Measurements from ENCODE around the gene CLRN2.

CLRN2 gene

GRCh38 chr4:17514865-17515264, at the start of gene CLRN2:
Gene CLRN2, plus strand, starts transcription at chr4:17515165. Its CDS starts 102 bp downstream, at chr4:17515267.
- FAIRE-seq: no peak
- no peak for DNase-seq (ENCODE audit: insufficient read length, low spot score)

- DNase-seq (ENCODE audit: insufficient read length, low spot score): no peak
- FAIRE-seq: no peak
Measured at GRCh38 chr4:17468619-17469221, 46.2 kb upstream of the CLRN2 start.

GRCh38 chr4:17469931-17470674, 44.9 kb upstream of the CLRN2 start:
- DNase-seq (ENCODE audit: insufficient read length, low spot score): no peak

GRCh38 chr4:17475481-17475880, 39.5 kb upstream of the CLRN2 start:
- DNase-seq (ENCODE audit: insufficient read length, low spot score) (no peak), FAIRE-seq (no peak)

More at GRCh38 chr4:17469931-17470674, 44.9 kb upstream of the CLRN2 start:
- no peak for FAIRE-seq

GRCh38 chr4:17476853-17477252, 38.1 kb upstream of the CLRN2 start:
- no peak for FAIRE-seq
- no peak for DNase-seq (ENCODE audit: insufficient read length, low spot score)

- DNase-seq (ENCODE audit: insufficient read length, low spot score) (no peak), FAIRE-seq (no peak)
Measured at GRCh38 chr4:17477774-17478472, 37.0 kb upstream of the CLRN2 start.

- no peak for DNase-seq (ENCODE audit: insufficient read length, low spot score)
- FAIRE-seq: no peak
Measured at GRCh38 chr4:17480210-17480927, 34.6 kb upstream of the CLRN2 start.

GRCh38 chr4:17480955-17481354, 34.0 kb upstream of the CLRN2 start:
- DNase-seq (ENCODE audit: insufficient read length, low spot score) (no peak), FAIRE-seq (no peak)

- no peak for FAIRE-seq
Measured at GRCh38 chr4:17482716-17483115, 32.2 kb upstream of the CLRN2 start.

GRCh38 chr4:17489123-17489522, 25.8 kb upstream of the CLRN2 start:
- DNase-seq (ENCODE audit: insufficient read length, low spot score) (no peak), FAIRE-seq (no peak)

More at GRCh38 chr4:17482716-17483115, 32.2 kb upstream of the CLRN2 start:
- no peak for DNase-seq (ENCODE audit: insufficient read length, low spot score)

GRCh38 chr4:17489721-17490120, 25.2 kb upstream of the CLRN2 start:
- DNase-seq (ENCODE audit: insufficient read length, low spot score): no peak
- no peak for FAIRE-seq

- FAIRE-seq (no peak), DNase-seq (ENCODE audit: insufficient read length, low spot score) (no peak)
Measured at GRCh38 chr4:17490575-17491059, 24.3 kb upstream of the CLRN2 start.

GRCh38 chr4:17491196-17491595, 23.8 kb upstream of the CLRN2 start:
- FAIRE-seq: no peak
- no peak for DNase-seq (ENCODE audit: insufficient read length, low spot score)

GRCh38 chr4:17492058-17492741, 22.8 kb upstream of the CLRN2 start:
- DNase-seq (ENCODE audit: insufficient read length, low spot score) (no peak), FAIRE-seq (no peak)

- DNase-seq (ENCODE audit: insufficient read length, low spot score): no peak
- FAIRE-seq: no peak
Measured at GRCh38 chr4:17492876-17493275, 22.1 kb upstream of the CLRN2 start.

GRCh38 chr4:17493619-17494018, 21.3 kb upstream of the CLRN2 start:
- DNase-seq (ENCODE audit: insufficient read length, low spot score) (no peak), FAIRE-seq (no peak)

- FAIRE-seq (no peak), DNase-seq (ENCODE audit: insufficient read length, low spot score) (no peak)
Measured at GRCh38 chr4:17494258-17495190, 20.4 kb upstream of the CLRN2 start.

GRCh38 chr4:17497890-17498523, 17.0 kb upstream of the CLRN2 start:
- DNase-seq (ENCODE audit: insufficient read length, low spot score) (no peak), FAIRE-seq (no peak)

- FAIRE-seq: peak; percentile 45
- no peak for DNase-seq (ENCODE audit: insufficient read length, low spot score)
Measured at GRCh38 chr4:17500574-17500973, 14.4 kb upstream of the CLRN2 start.
